Progenitor cell of endocrine pancreas (in vitro differentiated cells): ENCODE measurements around the gene GPX3. TPM values are rescaled to one million over a fixed set of nuclear protein-coding genes. Genes with fewer than 3 reads are reported as not detected.

Source experiments
- DNase-seq: peaks from one replicate; pipeline ENCODE4 v3.0.0; 2021; ENCODE audit warnings: low spot score; ENCODE audit not compliant: unreplicated experiment
- H3K27ac Mint-ChIP-seq: 2 replicates; pipeline ENCODE4 v1.8.0; 2021; ENCODE audit warnings: mild to moderate bottlenecking, moderate library complexity, mixed read lengths
- H3K27me3 Mint-ChIP-seq: 2 replicates; pipeline ENCODE4 v1.8.0; 2021; ENCODE audit warnings: mixed read lengths
- H3K36me3 Mint-ChIP-seq: 2 replicates; pipeline ENCODE4 v1.8.0; 2022; ENCODE audit warnings: mixed read lengths; ENCODE audit not compliant: insufficient read depth
- H3K4me1 Mint-ChIP-seq: 2 replicates; pipeline ENCODE4 v1.8.0; 2021; ENCODE audit warnings: low read depth, mixed read lengths
- H3K4me3 Mint-ChIP-seq: 2 replicates; pipeline ENCODE4 v1.8.0; 2021; ENCODE audit warnings: low read depth, mild to moderate bottlenecking, moderate library complexity, mixed read lengths
- H3K9me3 Mint-ChIP-seq: 2 replicates; pipeline ENCODE4 v1.8.0; 2021; ENCODE audit warnings: low read depth, mixed read lengths
- total RNA-seq: library from RNA; stranded (reverse); gene quantifications from 2 replicates; pipeline ENCODE4 v1.2.1, GENCODE V29; 2021
- TF ChIP-seq, protein P1 (sequence below): fragments of 200-600 bp; sonication (generic); IDR thresholded peaks from one replicate; pipeline ENCODE4 v1.5.0; 2021; ENCODE audit warnings: antibody characterized with exemption, mild to moderate bottlenecking; ENCODE audit not compliant: unreplicated experiment

Gene GPX3
- total RNA-seq, 1 donor from 2014 or later, result 28.2 TPM

DNA sequence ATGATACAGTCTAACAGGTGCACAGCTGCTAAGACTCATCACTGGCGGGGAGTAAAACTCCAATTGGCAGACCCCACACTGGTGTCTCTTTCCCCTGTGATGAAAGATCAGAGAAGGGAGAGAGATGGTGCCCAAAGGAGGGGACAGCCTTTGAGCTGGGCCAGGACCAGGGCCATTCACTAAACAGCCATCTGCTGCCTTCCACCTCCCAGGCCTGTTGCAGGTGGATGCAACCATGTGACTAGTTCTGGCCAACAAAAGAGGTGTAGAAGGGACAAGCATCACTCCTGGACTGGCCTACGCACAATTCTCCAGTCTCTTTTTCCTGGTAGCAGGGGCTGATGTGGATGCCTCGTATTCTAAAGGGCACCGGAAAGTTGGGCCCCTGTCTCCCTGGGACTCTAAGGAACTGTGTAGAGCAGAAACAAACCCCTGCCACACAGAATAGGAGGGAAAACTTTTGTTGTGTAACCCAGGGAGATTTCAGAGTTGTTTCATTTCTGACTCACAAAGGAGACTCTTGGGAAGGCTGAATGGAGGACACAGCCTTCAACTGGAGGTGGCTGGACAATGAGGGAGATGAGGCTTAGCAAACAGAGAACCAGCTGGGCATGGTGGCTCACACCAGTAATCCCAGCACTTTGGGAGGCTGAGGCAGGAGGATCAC is 33.5 kb downstream of the GPX3 start:
- Mint-ChIP-seq H3K4me3 (no peak overlapping the region), H3K27me3 (no peaks in the 10 kb centered on the region), H3K9me3 (no peaks in the 10 kb centered on the region), H3K4me1 (peaks cover 12% of the 10 kb centered on the region), H3K27ac (peak overlapping the region; percentile 6), H3K36me3 (peaks cover 15% of the 10 kb centered on the region)
- no peak for DNase-seq
- TF ChIP-seq, protein P1, sequence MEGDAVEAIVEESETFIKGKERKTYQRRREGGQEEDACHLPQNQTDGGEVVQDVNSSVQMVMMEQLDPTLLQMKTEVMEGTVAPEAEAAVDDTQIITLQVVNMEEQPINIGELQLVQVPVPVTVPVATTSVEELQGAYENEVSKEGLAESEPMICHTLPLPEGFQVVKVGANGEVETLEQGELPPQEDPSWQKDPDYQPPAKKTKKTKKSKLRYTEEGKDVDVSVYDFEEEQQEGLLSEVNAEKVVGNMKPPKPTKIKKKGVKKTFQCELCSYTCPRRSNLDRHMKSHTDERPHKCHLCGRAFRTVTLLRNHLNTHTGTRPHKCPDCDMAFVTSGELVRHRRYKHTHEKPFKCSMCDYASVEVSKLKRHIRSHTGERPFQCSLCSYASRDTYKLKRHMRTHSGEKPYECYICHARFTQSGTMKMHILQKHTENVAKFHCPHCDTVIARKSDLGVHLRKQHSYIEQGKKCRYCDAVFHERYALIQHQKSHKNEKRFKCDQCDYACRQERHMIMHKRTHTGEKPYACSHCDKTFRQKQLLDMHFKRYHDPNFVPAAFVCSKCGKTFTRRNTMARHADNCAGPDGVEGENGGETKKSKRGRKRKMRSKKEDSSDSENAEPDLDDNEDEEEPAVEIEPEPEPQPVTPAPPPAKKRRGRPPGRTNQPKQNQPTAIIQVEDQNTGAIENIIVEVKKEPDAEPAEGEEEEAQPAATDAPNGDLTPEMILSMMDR, result no peak

DNA sequence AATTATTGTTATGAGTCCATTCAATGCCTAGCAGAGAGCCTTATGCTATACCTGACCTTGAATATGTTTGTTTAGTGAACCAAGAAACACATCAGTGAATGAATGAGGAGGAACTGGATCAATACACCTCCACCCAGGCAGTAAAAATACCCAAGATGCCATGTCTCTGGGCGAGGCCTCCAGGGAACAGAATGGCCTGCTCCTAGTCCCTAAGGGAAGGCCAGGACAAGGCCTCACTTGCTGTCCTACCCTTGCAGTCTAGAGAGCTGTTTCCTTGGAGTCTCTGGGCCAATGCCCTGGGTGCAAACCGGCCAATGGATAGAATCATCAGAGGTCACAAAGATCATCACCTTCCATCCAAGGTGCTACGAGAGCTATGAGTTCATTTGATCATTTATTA is 34.3 kb downstream of the GPX3 start:
- no peaks in the 10 kb centered on the region for H3K27me3 Mint-ChIP-seq
- peaks cover 15% of the 10 kb centered on the region for H3K4me1 Mint-ChIP-seq
- H3K4me3 Mint-ChIP-seq, result no peak overlapping the region
- H3K27ac Mint-ChIP-seq, result peak overlapping the region; percentile 90
- no peaks in the 10 kb centered on the region for H3K9me3 Mint-ChIP-seq
- H3K36me3 Mint-ChIP-seq, result peaks cover 18% of the 10 kb centered on the region
- TF ChIP-seq, protein P1, result no peak
- DNase-seq, result no peak

DNA sequence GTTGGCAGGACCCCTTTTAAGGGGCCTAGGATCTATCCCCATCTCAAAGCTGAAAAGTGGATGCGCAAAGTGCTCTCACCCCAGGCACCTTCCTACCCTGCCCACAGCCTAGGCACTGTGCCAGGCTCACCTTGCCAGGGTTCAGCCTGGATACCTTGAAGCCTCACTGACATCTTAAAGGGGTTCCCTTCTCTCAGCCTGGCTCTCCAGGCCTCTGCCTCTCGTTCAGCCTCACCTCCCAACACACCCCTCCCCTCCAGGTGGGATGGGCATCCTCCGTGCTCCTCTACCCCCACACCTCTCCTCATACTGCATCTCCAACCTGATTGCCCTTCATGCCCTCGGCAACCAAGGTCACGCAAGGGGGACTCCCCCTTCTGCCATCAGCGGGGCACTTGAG is 34.9 kb downstream of the GPX3 start:
- H3K36me3 Mint-ChIP-seq, result peaks cover 18% of the 10 kb centered on the region
- no peak for DNase-seq
- no peaks in the 10 kb centered on the region for H3K9me3 Mint-ChIP-seq
- no peak overlapping the region for H3K27ac Mint-ChIP-seq
- H3K27me3 Mint-ChIP-seq, result no peaks in the 10 kb centered on the region
- TF ChIP-seq, protein P1, result no peak
- H3K4me1 Mint-ChIP-seq, result peaks cover 15% of the 10 kb centered on the region
- H3K4me3 Mint-ChIP-seq, result no peak overlapping the region

DNA sequence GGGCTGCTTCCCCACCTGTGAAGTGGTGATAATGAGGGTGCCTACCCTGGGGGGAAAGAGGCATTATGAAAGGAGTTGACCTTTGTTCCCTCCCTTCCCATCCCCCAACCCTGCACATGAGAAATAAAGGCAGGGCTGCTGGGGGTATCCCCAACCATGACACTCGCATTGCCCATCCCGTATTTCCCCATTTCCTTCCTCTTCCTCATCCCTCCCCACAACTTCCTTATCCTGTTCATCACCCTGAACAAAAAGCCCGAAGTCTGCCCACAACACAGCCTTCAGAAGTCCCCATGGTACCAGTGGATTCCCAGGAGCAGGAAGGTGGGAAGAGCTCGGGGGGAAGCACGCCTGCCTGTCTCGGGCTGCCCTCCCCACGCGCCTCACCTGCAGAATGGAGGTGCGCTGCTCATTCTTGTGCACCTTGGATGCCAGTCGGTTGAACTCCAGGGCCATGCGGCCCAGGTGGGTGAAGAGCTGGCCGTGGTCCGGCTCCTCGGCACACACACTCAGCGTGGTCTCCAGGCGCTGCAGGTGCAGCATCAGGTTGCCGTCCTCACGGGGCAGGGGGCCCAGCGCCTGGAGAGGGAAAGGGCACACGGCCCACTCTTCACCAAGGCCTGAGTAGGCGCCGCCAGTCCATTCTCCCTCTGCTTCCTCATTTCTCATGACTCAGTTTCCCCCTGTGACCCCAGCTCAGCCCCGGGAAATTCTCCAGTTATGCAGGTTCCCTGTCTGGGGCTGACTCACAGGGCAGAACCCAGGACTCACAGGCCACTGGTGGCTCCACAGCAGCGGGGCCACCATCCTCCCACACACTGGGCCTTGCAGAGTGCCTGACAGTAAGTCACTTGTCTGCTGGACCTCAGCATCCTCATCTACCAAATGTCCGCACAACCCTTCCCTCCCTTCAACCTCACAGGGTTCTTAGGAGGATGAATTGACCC is 36.3 kb downstream of the GPX3 start:
- TF ChIP-seq, protein P1, result no peak
- Mint-ChIP-seq H3K36me3 (peaks cover 20% of the 10 kb centered on the region), H3K27me3 (no peaks in the 10 kb centered on the region), H3K9me3 (no peaks in the 10 kb centered on the region), H3K4me3 (no peak overlapping the region), H3K4me1 (peaks cover 15% of the 10 kb centered on the region), H3K27ac (no peak overlapping the region)
- DNase-seq, result no peak

DNA sequence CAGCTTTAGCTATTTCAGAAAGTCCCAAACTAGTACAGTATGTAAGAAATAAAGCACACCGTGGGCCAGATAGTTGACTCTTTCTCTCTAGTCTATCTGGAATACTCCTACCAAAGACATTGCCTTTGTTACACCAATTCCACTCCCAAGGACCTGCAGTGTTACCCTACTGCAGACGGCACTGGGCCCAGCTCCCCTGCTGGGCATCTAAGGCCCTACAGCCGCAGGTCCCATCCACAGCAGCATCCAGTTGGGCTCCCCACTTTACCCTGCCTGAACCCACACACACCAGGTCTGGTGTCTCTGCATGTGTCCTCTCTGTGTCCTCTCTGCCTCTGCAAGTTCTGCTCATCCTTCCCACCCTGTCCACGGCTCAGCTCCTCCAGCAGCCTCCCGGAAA is 37.9 kb downstream of the GPX3 start:
- H3K4me1 Mint-ChIP-seq, result peaks cover 15% of the 10 kb centered on the region
- H3K36me3 Mint-ChIP-seq, result peaks cover 21% of the 10 kb centered on the region
- no peaks in the 10 kb centered on the region for H3K9me3 Mint-ChIP-seq
- H3K4me3 Mint-ChIP-seq, result no peak overlapping the region
- no peak for DNase-seq
- TF ChIP-seq, protein P1, result no peak
- H3K27ac Mint-ChIP-seq, result no peak overlapping the region
- no peaks in the 10 kb centered on the region for H3K27me3 Mint-ChIP-seq
